ENCODE measurements around the gene PKLR.
"Not testable (repeated sequence)": the region's sequence is repeated elsewhere in the genome, so short reads cannot be mapped to it uniquely, and the experiment has no call there.

Gene PKLR

DNA sequence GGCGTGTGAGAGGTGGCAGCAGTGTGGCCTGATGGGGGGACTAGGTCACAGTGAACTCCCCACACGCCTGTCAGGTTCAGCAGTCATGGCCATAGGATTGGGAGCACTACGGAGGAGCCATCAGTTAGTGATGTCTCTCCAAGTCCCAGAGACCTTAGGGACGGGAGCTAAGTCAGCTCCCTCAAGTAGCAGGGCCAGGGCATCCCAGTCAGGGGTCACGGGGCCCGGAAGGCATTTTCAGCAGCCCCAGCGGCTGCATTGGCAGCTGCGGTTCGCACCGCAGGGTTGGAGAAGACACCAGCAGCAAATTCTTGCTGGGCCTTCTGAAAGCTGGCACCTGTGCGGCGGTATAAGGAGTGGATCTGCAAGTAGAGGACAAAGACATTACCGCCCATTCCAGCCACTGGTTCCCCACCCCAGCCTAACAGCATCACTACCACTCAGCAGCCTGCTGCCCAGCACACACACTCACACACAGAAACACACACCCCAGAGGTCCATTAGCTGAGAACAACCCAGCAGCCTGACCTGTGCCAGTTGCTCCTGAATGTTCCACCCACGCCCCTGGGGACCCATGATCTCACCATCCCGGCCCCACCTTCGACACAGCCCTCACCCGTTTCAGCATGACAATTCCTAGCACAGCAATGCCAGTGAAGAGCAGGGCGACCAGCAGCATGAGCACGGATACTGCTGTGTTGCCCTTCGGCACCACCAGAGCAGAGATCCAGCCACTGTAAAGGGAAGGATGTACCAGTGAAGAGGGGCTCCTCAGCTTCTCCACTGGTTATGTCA is 45.0 kb downstream of the PKLR start:
- DNase-seq (ENCODE audit: low read depth in 4 of 4, low spot score in 1 of 4) = no peak

DNA sequence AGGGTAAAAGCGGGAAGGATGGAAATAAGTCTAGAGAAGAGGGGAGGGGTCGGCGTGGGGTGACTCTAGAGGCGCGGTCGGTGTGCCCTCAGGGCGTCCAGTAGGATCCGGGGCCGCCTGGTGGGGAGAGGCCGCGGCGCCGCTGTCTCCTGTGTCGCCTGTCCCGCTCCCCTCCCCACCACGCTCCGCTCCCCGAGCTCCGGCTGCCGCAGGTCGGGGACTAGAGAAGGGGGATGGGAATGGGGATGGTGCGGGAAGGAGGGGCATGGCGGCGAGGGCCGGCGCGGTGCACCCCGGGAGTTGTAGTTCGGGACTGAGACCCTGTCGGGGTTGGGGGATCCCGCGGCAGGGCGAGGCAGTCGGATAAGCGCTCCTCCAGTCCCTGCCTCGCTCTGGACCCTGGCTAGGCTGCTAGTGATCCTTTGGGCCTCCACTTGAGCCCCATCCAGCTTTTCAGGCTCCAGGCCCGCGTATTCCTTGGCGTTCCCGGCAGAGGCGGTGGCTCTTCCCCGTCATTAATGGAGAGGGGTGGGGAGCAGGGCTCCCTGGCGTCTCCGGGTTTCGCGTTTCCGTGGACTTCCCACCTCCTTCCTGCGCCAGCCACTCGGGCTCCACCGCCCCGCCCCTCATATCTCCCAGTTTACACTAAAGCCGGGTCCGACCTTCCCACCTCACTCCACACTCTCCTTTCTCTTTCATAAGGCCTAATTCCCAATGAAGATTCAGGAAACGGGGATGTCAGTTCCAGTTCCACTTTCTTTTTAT is 45.8 kb downstream of the PKLR start, which contains the start of gene ENTREP3:
TSS of gene ENTREP3 (minus strand) at position 241 of the 765 bp plus-strand sequence. CDS start 606 bp downstream, outside the sequence.
- DNase-seq (ENCODE audit: low read depth in 4 of 4, low spot score in 1 of 4) = peak in 3 of 4 experiments; percentile 70 to 77 (median 74)

GRCh38 chr1:155254714-155255242 is 46.5 kb downstream of the PKLR start:
- DNase-seq (ENCODE audit: low read depth in 4 of 4, low spot score in 1 of 4) = no peak

GRCh38 chr1:155254228-155254713 is 47.0 kb downstream of the PKLR start:
- DNase-seq (ENCODE audit: low read depth in 4 of 4, low spot score in 1 of 4) = no peak

GRCh38 chr1:155253797-155254196 is 47.4 kb downstream of the PKLR start:
- no peak for DNase-seq (ENCODE audit: low read depth in 4 of 4, low spot score in 1 of 4)

- no peak for DNase-seq (ENCODE audit: low read depth in 4 of 4, low spot score in 1 of 4)
These were observed 48.0 kb downstream of the PKLR start for GRCh38 chr1:155253208-155253607.

DNA sequence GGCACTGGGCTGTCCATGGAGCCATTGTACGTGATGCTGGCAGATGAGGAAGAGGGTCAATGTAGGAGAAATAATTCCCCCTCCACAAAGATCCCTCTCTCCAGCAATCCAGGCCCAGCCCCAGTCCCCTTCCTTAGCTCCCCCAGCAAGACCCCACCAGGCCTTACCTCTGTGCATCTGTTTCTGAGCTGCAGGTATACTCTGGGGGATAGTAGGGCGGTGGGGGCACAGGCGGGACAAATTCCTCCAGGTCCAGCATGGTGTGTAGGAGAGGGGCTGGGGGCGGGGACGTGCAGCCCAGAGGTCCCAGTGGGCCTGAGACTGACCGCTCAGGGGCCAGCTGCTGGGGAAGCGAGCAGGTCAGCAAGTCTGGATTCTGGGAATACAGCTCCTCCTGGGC is 49.7 kb downstream of the PKLR start:
- no peak for DNase-seq (ENCODE audit: low read depth in 4 of 4, low spot score in 1 of 4)

- DNase-seq (ENCODE audit: low read depth in 4 of 4, low spot score in 1 of 4) = peak; percentile 93 to 97 (median 96)
These were observed 50.4 kb downstream of the PKLR start for GRCh38 chr1:155250633-155251449.

DNA sequence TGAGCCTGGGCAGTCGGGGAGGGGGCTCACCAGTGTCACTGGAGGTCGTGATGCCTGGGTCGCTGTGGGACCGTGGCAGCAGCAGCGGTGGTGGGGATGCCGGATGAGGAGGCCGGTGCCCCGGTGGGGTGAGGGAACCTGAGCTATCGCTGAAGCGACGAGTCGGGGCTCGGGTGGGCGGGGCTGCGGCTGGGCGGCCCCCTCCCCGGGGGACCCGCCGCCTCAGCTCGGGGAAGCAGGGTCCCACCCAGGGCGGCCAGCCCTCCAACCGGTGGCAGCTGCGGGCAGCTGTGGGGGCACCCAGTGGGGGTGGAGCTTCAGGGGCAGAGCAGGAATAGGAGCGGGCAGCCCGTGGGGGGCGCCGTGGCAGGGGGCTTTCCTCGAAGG is 51.0 kb downstream of the PKLR start:
- no peak for DNase-seq (ENCODE audit: low read depth in 4 of 4, low spot score in 1 of 4)

- DNase-seq (ENCODE audit: low read depth in 4 of 4, low spot score in 1 of 4) = no peak
These were observed 53.3 kb downstream of the PKLR start for GRCh38 chr1:155247667-155248553.

GRCh38 chr1:155246796-155247195 is 54.4 kb downstream of the PKLR start:
- DNase-seq (ENCODE audit: low read depth in 4 of 4, low spot score in 1 of 4) = not testable (repeated sequence)

- DNase-seq (ENCODE audit: low read depth in 4 of 4, low spot score in 1 of 4) = no peak
These were observed 56.1 kb downstream of the PKLR start for GRCh38 chr1:155245163-155245524.

GRCh38 chr1:155244368-155245162 is 56.7 kb downstream of the PKLR start:
- peak; percentile 73 to 96 (median 80) for DNase-seq (ENCODE audit: low read depth in 4 of 4, low spot score in 1 of 4)

DNA sequence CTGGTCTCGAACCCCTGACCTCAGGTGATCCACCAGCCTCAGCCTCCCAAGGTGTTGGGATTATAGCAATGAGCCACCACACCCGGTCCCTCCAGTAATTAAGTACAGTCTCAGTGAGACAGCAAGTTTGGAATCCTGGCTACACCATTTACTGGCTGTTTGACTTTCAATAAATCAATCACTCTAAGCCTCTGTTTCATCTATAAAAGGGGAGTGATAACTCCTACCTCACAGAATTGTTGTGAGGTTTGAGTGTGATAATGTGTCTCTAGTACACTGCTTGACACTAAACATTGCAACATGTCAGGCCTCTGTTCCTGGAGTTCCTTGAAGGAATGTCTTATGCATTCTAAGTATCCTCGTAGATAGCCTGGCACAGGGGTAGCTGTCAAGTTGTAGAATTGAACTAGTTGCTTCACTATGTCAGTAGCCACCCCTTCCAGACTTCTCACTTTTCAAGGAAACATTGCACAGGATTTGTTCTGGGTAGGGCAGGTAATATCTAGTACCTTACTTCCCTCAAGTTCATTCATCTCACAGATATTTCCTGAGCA is 58.4 kb downstream of the PKLR start:
- no peak for DNase-seq (ENCODE audit: low read depth in 4 of 4, low spot score in 1 of 4)

- no peak for DNase-seq (ENCODE audit: low read depth in 4 of 4, low spot score in 1 of 4)
These were observed 59.4 kb downstream of the PKLR start for GRCh38 chr1:155241841-155242264.

GRCh38 chr1:155241069-155241679 is 60.1 kb downstream of the PKLR start:
- DNase-seq (ENCODE audit: low read depth in 4 of 4, low spot score in 1 of 4) = peak in 2 of 4 experiments; percentile 45 to 50
